ENCODE data around the gene ZBTB43. TPM values are rescaled to one million over a fixed set of nuclear protein-coding genes. Genes with fewer than 3 reads are reported as not detected.

ZBTB43 gene
- total RNA-seq, 4 donors from 2014 or later = 26.9 to 153 (median 35.6) TPM

- TF ChIP-seq POLR2A (IDR thresholded peaks at IDR 0.05) (no peak), CTCF (IDR thresholded peaks at IDR 0.05) (no peak)
These were observed 10.4 kb upstream of the ZBTB43 start for GRCh38 chr9:126794441-126794840.

GRCh38 chr9:126796758-126797157 lies 8.1 kb upstream of the ZBTB43 start:
- peak in 1 of 2 donors; percentile 34 for DNase-seq (ENCODE audit: low spot score in 2 of 2)
- H3K4me3 ChIP-seq (ENCODE audit: low read depth, poor library complexity, severe bottlenecking) = no peak overlapping the region
- WGBS, 2 donors = 85 to 86% methylated on average over 4 of the region's 4 CpGs
- no peak for TF ChIP-seq CTCF (IDR thresholded peaks at IDR 0.05)
- no peak for TF ChIP-seq POLR2A (IDR thresholded peaks at IDR 0.05)
- intact Hi-C loops (cut with DNase I; ENCODE audit: low total_unique reads) = no loop called here

More at GRCh38 chr9:126794441-126794840, 10.4 kb upstream of the ZBTB43 start:
- no peak overlapping the region for H3K4me3 ChIP-seq (ENCODE audit: low read depth, poor library complexity, severe bottlenecking)
- DNase-seq (ENCODE audit: low spot score in 2 of 2) = peak in 1 of 2 donors; percentile 60
- WGBS, 2 donors = 54 to 73% methylated on average over 6 of the region's 6 CpGs
- intact Hi-C loops (cut with DNase I; ENCODE audit: low total_unique reads) = no loop called here

GRCh38 chr9:126797903-126798302 lies 6.9 kb upstream of the ZBTB43 start:
- TF ChIP-seq CTCF (IDR thresholded peaks at IDR 0.05) = no peak
- WGBS, 2 donors = 83 to 92% methylated on average over 2 of the region's 2 CpGs
- DNase-seq (ENCODE audit: low spot score in 2 of 2) = no peak
- intact Hi-C loops (cut with DNase I; ENCODE audit: low total_unique reads) = no loop called here
- H3K4me3 ChIP-seq (ENCODE audit: low read depth, poor library complexity, severe bottlenecking) = no peak overlapping the region

GRCh38 chr9:126799034-126799433 lies 5.8 kb upstream of the ZBTB43 start:
- TF ChIP-seq POLR2A (IDR thresholded peaks at IDR 0.05) (no peak), CTCF (IDR thresholded peaks at IDR 0.05) (no peak)
- no peak overlapping the region for H3K4me3 ChIP-seq (ENCODE audit: low read depth, poor library complexity, severe bottlenecking)
- intact Hi-C loops (cut with DNase I; ENCODE audit: low total_unique reads) = no loop called here
- no peak for DNase-seq (ENCODE audit: low spot score in 2 of 2)
- 59 to 70% methylated on average over 1 of the region's 1 CpG for WGBS, 2 donors

- 62 to 70% methylated on average over 8 of the region's 8 CpGs for WGBS, 2 donors
- no peak for TF ChIP-seq POLR2A (IDR thresholded peaks at IDR 0.05)
- no peak for TF ChIP-seq CTCF (IDR thresholded peaks at IDR 0.05)
- intact Hi-C loops (cut with DNase I; ENCODE audit: low total_unique reads) = no loop called here
- H3K4me3 ChIP-seq (ENCODE audit: low read depth, poor library complexity, severe bottlenecking) = no peak overlapping the region
- DNase-seq (ENCODE audit: low spot score in 2 of 2) = no peak
These were observed 2.4 kb upstream of the ZBTB43 start for GRCh38 chr9:126802318-126803059.
